GM12875 (cell line): ENCODE data around the gene ARHGAP25.

Experiments used
- H3K4me3 ChIP-seq: one replicate; pipeline ENCODE4 v1.5.1; 2011; ENCODE audit warnings: low read depth, low read length, control low read depth
- CTCF ChIP-seq: IDR thresholded peaks from 2 replicates; pipeline ENCODE4 v1.5.1; 2011; ENCODE audit warnings: low read depth, mild to moderate bottlenecking, control low read depth, inconsistent platforms, low read length, moderate library complexity, borderline replicate concordance; ENCODE audit not compliant: insufficient read depth

The ARHGAP25 gene

GRCh38 chr2:68742626-68743415, 8.2 kb downstream of the ARHGAP25 start:
- no peak overlapping the region for H3K4me3 ChIP-seq
- TF ChIP-seq CTCF, result no peak

GRCh38 chr2:68743531-68743930, 8.9 kb downstream of the ARHGAP25 start:
- H3K4me3 ChIP-seq, result no peak overlapping the region
- TF ChIP-seq CTCF, result no peak

GRCh38 chr2:68744366-68744912, 9.8 kb downstream of the ARHGAP25 start:
- no peak overlapping the region for H3K4me3 ChIP-seq
- TF ChIP-seq CTCF, result no peak

- no peak overlapping the region for H3K4me3 ChIP-seq
- no peak for TF ChIP-seq CTCF
Observed at GRCh38 chr2:68745006-68745405, 10.4 kb downstream of the ARHGAP25 start.

GRCh38 chr2:68746408-68746807, 11.8 kb downstream of the ARHGAP25 start:
- H3K4me3 ChIP-seq, result no peak overlapping the region
- TF ChIP-seq CTCF, result no peak

GRCh38 chr2:68747413-68747812, 12.8 kb downstream of the ARHGAP25 start:
- TF ChIP-seq CTCF, result no peak
- H3K4me3 ChIP-seq, result no peak overlapping the region

GRCh38 chr2:68747900-68748299, 13.3 kb downstream of the ARHGAP25 start:
- no peak for TF ChIP-seq CTCF

More at GRCh38 chr2:68747900-68748299, 13.3 kb downstream of the ARHGAP25 start:
- no peak overlapping the region for H3K4me3 ChIP-seq
